GM18508 (cell line): ENCODE data around the gene B4GAT1.
"Not testable (repeated sequence)": the region's sequence is repeated elsewhere in the genome, so short reads cannot be mapped to it uniquely, and the experiment has no call there.

Experiments used
- ATAC-seq: cut with Tn5 transposase; IDR thresholded peaks from one replicate; pipeline ENCODE4 v1.9.1; 2021; ENCODE audit warnings: moderate number of reproducible peaks; ENCODE audit not compliant: insufficient read depth, unreplicated experiment

Gene B4GAT1

GRCh38 chr11:66363805-66364535, 16.5 kb upstream of the B4GAT1 start:
- ATAC-seq, result no peak

GRCh38 chr11:66363187-66363601, 15.8 kb upstream of the B4GAT1 start:
- ATAC-seq, result no peak

GRCh38 chr11:66362481-66363147, 15.2 kb upstream of the B4GAT1 start:
- ATAC-seq, result no peak

- no peak for ATAC-seq
Measured at GRCh38 chr11:66361502-66361941, 14.1 kb upstream of the B4GAT1 start.

DNA sequence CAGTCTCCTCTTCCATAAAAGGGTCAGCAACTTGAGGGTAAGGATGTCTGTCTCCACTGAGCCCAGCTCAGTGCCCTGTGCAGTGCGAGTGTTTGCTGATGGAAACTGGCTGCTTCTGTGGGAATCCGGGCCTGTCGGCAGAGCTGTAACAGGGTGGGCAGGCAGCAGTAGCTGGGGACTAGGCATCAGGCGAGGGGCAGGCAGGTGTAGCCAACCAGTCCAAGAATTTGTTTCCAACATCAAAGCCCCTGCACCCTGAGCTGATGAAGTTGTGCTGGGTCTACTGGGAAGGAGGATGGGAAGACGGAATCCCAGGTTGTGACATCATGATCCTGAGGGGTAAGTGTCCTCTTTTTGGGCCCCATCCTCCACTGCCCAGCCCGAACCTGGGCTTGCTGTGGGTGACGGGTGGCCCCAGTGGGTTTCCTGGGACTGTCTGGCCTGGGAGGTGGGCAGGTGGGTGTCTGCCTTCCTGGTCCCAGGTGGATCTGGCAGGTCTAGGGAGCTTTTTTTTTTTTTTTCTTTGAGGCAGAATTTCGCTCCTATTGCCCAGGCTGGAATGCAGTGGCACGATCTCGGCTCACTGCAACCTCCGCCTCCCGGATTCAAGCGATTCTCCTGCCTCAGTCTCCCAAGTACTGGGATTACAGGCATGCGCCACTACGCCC, 13.1 kb upstream of the B4GAT1 start:
- no peak for ATAC-seq

DNA sequence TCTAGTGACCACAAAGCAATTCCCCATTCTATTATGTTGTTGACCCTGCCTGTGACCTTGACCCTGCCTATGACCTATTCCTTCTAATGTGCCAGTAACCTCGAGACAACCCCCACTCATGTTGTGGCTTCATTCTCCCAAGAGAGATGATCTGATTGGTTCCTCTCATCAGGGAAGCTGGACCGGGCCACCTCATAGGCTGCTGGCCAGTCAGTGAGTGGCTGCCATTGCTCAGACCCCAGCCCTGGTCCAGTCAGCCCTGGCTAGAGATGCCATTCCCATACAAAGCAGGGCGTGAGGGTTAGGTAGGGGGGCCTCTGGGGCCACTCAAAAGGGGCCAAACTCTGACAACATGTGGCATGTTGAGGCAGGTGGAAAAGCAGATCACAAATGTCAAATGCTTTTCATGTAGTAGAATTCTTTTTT, 12.2 kb upstream of the B4GAT1 start:
- no peak for ATAC-seq

GRCh38 chr11:66350560-66351235, 3.3 kb upstream of the B4GAT1 start:
- ATAC-seq, result not testable (repeated sequence)

GRCh38 chr11:66349084-66349386, 1.6 kb upstream of the B4GAT1 start:
- ATAC-seq, result no peak

- ATAC-seq, result no peak
Measured at GRCh38 chr11:66346476-66347424, 679 bp downstream of the B4GAT1 start.

DNA sequence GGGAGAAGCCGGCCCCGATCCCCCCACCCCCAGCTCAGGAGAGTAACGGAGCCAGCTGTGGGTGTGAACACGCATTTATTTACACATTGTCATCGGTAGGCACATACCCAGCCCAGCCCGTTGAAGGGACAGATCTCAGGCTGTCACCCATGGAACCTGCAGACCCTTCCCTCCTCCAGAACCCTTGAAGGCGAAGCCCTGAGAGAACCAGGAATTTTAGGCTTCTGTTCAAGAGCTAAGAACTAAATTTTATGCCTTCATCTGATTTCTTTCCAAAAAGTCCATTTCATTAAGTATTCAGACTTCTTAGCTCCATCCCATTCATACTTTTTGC, 2.1 kb downstream of the B4GAT1 start:
- ATAC-seq, result no peak

DNA sequence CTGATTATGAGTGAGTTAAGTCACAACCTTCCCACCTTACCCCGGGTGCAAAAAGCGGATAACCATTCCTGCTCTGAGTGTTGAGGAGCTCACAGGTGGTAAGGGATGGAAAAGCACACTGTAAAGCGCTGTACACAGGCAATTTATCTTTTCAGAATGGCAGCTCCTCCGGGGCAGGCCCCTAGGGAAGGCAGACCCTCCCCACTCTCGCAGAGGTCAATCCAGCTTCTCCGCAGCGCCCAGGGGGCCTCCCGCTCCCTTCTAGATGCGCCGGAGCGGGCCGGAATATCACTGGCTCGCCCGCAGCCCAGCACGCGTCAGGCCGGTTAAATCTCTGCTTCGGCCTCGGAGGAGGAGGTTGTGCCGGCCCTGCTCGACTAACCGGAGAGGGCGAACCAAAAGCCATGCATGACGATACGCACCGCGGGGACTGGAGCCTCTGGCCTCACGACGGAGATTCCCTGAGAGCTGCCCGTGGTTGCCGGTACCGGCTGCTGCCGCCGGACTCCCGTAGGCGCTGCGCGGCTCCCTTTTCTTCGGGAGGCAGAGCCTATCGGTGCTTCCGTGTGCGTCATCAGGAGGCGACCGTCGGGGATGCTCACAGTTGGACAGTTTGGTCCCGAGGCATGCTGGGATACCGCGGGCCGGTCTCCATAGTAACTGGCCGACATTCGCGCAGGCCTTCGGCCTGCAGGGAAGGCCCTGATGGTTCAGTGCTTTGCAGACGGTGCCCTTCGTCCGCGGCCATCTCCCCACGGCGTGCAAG, 2.7 kb downstream of the B4GAT1 start, which contains the start of gene BRMS1:
TSS of gene BRMS1 (minus strand) at position 555 of the 766 bp plus-strand sequence. CDS start 2,870 bp downstream, outside the sequence.
- ATAC-seq, result no peak

GRCh38 chr11:66343176-66343575, 4.3 kb downstream of the B4GAT1 start:
- ATAC-seq, result no peak

DNA sequence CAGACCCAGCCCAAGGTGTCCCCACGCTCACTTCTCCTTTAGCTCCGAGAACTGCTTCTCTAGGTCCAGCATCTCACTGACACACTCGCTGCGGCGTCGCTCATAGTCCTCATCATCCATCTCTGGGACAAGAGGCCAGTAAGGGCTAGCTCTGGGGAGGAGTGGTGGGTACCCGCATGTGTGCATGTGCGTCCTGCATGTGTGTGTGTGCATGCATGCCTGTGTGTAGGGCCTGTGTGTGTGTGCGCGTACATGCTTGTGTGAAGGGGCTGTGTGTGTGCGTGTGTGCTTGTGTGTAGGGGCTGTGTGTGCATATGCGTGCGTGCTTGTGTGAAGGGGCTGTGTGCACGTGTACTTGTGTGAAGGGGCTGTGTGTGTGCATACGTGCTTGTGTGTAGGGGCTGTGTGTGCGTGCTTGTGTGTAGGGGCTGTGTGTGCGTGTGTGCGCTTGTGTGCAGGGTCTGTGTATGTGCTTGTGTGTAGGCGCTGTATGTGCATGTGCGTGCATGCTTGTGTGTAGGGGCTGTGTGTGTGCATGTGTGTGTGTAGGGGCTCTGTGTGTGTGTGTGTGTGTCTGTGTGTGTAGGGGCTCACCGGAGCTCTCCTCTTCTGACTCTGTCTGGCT, 5.8 kb downstream of the B4GAT1 start:
- ATAC-seq, result no peak

- ATAC-seq, result no peak
Measured at GRCh38 chr11:66340596-66341501, 6.6 kb downstream of the B4GAT1 start.

DNA sequence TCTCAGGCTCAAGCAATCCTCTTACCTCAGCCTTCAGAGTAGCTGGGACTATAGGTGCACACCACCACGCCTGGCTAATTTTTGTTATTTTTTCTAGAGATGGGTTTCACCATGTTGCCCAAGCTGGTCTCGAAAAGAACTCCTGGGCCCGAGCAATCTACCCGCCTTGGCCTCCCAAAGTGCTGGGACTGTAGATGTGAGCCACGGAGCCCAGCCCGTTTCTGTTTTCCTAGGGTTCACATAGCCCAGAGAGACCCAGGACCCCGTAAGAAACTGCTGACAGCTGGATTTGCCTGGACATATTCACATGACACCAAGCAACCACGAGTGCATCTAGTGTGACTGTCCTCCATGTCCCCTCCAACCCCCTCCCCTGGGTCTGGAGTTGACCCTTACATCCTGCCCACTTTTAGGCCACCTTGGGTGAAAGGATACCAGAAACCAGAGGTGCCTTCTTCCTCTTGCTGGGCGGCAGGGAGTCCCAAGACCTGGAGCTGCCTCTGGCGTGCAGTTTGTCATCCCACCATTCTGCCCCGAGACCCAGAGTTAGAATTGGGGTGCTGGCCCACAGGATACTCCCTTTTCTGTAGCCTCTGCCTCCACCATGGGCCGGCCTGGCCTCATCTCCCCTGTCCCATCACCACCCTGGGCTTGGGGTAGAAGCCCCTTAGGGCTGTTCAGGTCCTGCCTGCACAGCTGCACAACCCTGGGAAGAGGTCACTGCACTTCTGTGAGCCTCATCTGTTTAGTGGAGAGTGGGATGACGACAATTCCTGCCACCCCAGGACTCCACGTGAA, 7.5 kb downstream of the B4GAT1 start:
- no peak for ATAC-seq

DNA sequence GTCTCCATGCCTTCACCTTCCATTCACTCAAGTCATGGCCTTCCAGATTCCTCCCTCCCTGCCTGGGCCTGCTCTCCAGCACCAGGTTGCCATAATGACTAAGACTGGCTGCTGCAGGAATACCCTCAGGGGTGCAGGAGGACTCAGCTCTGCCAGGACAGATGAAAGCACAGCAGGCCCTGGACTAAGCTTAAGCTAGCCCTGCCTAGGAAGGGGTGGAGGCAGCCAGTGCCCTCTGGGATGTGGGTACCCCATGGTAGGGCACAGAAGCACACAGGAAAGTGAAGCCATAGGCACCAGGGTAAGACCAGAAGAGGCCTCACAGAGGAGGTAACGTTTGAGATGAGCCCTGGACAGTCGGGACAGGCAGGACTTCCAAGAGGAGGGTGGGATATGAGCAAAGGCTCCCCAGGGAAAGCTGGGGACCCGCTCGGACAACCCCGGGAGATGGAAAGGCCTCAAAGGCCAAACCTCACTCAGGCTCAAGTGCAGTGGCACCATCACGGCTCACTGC, 8.2 kb downstream of the B4GAT1 start:
- ATAC-seq, result no peak
